DMS 273 (cell line): ENCODE results near the gene SHMT2.
"Not testable (repeated sequence)": the region's sequence is repeated elsewhere in the genome, so short reads cannot be mapped to it uniquely, and the experiment has no call there.

Experiments used
- DNase-seq: peaks from one replicate; lab custom pipeline; 2025; ENCODE audit not compliant: unreplicated experiment; lab: John Stamatoyannopoulos, UW

Gene SHMT2

DNA sequence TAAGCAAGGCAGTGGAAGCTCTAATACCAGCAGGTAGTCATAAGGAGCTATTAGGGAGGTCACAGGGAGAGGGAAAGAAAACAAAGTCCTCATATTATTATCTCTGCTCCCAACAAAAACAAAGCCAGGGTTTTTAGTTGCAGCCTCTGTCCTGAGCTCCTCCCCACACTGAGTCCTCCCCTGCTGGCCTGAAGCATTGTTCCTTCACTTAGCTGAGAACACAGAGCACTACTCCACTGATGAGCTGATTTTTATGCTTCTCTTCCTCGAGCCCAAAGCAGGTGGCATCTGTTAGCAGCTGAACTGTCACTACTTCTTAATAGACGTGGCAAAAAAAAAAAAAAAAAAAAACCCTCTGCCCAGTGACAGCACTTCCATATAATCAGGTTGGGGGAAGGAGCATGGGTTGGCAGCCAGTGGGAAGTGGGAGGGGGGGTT lies 31.9 kb downstream of the SHMT2 start:
- DNase-seq = no peak

GRCh38 chr12:57262126-57262822 lies 32.8 kb downstream of the SHMT2 start:
- DNase-seq = no peak

DNA sequence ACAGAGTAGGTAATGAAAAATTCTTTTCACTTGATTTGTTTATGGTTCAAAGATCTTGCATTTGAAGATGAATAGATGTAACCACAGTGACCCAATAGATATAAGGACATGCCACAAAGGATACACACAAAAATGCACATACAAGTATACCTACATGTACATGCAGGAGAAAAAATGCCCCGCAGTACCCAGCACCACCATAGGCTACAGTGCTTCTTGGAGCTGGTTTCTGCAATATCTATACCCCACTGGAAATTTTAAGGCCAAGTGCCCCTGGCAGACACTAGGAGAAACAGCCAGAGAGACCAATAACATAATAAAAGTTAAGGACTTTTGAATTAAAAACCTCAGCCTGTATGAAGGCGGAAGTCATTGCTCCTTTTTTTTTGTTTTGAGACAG lies 33.6 kb downstream of the SHMT2 start:
- DNase-seq = no peak

DNA sequence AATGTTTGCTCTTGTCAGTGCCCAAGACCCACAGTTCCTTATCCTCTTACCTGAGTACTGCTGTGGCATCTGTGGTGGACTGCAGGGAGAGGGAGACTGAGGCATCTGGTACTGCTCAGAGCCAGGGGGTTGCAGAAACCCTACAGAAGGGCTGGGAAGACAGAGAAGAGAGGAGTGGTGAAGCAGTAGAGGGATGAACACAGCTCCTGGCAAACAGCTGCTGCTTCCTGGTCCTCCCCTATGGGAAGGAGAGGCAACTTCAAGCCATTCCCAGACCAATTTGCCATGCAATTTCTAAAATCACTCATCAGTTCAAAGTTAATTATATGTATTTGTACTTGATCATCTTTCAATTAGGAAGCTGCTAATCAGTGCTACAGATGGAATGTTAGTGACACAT lies 37.2 kb downstream of the SHMT2 start:
- no peak for DNase-seq

GRCh38 chr12:57268264-57268663 lies 38.8 kb downstream of the SHMT2 start:
- DNase-seq = no peak

GRCh38 chr12:57270966-57271470 lies 41.5 kb downstream of the SHMT2 start:
- peak; percentile 10 for DNase-seq

GRCh38 chr12:57272337-57273151 lies 43.0 kb downstream of the SHMT2 start:
- DNase-seq = peak; percentile 58

DNA sequence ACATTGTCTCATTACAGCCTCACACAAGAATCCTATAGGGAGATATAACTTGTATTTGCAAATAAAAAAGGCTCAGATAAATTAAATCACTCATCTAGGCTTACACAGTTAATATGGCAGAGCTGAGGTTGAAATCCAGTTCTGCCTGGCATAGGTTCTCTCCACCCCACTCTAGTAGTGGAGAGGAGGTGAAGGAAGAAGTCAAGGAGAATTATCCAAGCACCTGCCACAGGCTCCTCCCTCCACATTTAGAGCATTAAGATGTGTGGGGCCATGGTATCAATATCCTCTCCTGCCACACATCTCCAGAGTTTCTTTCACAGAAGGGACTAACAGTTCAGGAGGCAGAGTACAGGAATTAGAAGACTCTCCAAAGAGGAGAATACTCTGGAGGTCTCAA lies 44.0 kb downstream of the SHMT2 start:
- DNase-seq = no peak

- DNase-seq = not testable (repeated sequence)
These were observed 46.7 kb downstream of the SHMT2 start for GRCh38 chr12:57276233-57276632.

GRCh38 chr12:57276935-57277563 lies 47.5 kb downstream of the SHMT2 start:
- DNase-seq = peak; percentile 23

DNA sequence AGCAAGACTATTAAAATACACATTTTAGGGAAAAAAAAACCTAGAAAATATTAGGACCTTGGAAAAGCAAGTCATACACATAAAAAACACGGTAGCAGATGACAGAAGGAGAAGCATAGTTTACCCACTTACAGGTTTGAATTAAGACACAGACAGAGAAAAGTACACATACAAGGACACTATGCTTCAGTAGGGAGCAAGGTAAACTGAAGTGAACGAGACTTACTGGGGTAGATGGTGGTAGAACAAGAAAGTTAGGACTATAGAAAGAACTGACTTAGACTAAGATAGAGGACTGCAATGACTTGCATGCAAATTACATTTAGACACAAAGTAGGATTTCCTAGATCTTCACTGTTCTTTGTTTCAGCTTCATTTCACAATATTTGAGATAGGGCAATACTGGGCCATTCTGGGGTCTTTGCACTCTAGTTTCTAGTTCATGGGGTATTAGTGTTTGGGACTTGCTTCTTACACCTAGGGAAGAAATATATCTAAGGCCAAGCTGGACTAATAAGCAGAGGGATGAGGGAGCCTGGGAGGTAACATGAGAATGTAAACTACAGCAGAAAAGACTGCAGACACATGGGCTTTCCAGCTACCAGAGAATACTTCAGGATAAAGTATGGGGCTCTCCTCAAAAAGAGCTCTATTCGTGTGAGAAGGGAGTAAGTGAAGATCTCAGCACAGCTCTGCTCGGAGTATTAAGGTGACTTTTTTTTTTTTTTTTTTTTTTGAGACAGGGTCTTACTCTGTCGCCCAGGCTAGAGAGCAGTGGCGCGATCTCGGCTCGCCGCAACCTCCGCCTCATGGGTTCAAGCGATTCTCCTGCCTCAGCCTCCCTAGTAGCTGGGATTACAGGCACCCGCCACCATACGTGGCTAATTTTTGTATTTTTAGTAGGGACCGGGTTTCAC lies 49.2 kb downstream of the SHMT2 start:
- no peak for DNase-seq

- peak; percentile 26 for DNase-seq
These were observed 50.9 kb downstream of the SHMT2 start for GRCh38 chr12:57280211-57281062.

DNA sequence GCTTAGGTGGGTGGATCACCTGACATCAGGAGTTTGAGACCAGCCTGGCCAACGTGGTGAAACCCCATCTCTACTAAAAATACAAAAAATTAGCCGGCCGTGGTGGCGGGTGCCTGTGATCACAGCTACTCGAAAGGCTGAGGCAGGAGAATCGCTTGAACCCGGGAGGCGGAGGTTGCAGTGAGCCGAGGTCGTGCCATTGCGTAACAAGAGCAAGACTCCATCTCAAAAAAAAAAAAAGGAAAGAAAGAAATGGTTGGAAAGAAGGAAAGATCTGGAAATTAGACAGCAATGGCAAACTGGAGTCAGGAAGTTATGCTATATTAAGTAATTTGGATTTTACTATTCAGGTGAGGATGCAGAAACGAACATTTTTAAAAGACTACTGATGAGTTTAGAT lies 52.6 kb downstream of the SHMT2 start:
- not testable (repeated sequence) for DNase-seq
